NOMO-1 (cell line): ENCODE results near the gene ZFPM1.

Experiments used
- DNase-seq, 2 experiments: peaks; one replicate each; lab custom pipeline; 2025; ENCODE audit not compliant: unreplicated experiment in 2 of 2; lab: John Stamatoyannopoulos, UW

ZFPM1 gene

DNA sequence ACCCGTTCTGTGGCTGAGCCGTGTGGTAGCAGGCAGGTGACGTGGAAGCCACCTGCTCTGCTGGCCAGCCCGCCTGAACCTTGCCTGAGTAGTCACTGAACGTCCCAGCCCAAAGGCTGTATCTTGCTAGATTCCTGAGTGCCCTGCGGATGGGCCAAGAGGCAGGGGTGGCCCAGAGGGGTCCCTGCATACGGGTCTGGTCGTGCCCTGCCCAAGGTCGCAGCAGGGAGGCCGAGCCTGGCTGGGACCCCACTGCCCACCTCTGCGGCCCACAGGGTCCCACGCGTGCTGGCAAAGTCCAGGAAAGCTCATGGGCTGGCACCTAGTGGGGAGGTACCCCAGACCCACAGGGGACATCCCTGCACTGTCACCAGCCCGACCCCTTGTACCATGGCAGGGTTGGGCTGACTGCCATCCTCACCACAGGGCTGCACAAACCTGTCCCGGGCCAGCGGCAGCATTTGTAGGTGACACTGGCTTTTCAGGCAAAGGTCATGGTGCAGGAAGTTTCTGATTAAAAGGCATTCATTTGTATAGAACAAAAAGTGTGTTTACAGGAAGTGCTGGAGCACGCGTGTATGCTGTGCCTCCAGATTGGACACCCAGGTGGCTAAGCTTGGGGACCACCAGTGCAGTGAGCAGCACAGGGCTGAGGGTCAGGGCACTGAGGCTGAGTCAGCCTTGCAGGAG is 72.0 kb downstream of the ZFPM1 start:
- DNase-seq = no peak

DNA sequence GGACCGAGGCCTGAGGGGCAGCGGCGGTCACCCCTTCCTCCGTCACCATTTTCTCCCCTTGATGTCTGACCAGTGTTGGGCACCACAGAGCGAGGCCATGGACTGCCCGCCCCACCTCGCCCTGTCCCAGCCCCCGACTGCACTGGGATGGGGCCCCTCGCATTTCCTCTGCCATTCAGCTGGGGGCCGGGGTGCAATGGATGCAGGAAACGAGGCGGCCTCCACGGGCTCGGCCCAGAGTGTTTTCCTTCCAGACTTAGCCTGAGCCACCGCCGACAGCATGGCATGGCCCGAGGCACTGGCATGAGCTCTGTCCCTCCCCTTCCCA is 72.5 kb downstream of the ZFPM1 start:
- DNase-seq = no peak

DNA sequence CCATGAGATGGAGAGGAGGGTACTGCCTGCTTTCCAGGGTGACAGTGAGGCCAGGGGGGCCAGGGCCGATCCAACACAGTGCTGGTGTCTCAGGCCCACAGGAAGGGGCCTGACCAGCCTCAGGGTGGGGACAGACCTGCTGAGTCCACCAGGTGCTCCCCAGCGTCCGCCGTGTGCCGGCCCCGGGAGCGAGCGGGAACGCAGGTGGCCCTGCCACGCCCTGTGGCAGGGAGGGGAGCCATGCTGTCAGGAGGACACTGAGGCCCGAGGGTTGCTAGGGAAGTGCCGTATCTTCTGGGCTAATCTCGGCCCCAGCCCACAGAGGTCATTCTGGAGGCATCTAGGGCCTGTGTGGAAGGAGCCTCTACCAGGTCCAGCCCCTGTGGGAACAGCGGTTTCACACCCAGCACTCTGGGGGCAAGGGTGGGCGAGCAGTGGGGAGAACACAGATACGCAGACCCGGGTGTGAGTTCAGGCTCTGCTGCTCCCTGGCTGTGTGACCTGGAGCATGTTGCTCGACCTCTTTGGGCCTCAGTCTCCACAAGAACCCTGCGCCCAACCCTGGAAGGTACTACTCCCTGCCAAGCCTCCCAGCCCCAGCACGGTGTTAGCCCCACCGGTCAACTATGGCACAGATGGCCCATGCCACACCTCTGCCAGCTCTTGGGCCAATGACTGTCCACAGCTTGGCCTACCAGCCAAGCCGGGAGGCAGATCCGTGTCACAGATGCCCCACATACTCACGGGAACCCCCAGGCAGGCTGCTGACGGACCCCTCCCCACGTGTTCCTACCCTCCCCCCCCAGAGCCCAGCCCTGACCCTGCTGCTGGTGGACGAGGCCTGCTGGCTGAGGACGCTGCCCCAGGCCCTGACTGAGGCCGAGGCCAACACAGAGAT is 73.2 kb downstream of the ZFPM1 start:
- no peak for DNase-seq

DNA sequence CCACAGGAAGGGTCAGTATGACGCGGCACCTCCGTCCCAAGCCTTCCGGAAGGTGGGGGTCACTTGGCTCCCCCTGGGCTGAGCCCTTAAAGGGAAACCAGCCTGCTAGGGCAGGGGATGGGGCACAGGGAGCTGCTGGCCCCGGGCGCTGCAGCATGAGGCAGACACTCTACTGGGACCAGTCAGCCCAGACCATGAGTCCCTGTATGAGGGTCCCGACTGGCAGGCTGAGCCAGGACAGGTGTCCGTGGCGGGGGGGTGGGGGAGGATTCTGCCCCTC is 73.8 kb downstream of the ZFPM1 start:
- no peak for DNase-seq

DNA sequence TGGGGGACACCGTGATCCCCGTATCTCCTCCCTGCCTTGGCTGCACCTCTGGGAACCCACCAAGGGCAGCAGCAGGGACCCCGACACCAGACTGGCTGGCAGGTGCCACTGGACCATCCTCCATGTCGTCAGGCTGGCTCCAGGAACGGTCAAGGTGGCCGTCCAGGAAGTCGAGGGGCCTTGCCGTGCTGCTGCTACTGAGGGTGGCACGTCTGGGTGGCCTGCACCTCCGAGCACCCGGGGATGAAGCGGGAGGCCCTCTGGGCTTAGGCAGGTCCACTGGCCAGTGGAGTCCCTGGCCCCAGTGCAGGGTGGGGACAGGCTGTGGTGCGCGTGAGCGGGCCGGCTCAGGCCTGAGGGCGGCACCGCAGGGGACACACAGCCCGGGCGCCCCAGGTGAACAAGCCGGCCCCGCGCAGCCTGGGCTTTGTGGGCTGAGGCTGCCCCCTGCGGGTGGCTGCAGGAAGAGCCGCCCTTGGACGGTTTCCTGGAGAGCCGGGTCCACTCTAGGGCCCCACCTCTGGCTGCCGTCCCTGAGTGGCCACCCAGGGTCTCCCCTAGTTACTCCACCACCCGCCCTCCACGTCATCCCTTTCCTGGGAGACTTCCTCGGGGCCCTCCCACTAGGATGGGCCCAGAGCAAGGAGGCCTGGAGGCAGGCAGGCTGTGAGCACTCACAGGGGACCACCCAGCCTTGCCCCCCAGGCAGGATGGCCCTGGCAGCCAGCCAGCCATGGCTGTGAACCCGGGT is 74.3 kb downstream of the ZFPM1 start:
- peak; percentile 21 to 35 for DNase-seq

DNA sequence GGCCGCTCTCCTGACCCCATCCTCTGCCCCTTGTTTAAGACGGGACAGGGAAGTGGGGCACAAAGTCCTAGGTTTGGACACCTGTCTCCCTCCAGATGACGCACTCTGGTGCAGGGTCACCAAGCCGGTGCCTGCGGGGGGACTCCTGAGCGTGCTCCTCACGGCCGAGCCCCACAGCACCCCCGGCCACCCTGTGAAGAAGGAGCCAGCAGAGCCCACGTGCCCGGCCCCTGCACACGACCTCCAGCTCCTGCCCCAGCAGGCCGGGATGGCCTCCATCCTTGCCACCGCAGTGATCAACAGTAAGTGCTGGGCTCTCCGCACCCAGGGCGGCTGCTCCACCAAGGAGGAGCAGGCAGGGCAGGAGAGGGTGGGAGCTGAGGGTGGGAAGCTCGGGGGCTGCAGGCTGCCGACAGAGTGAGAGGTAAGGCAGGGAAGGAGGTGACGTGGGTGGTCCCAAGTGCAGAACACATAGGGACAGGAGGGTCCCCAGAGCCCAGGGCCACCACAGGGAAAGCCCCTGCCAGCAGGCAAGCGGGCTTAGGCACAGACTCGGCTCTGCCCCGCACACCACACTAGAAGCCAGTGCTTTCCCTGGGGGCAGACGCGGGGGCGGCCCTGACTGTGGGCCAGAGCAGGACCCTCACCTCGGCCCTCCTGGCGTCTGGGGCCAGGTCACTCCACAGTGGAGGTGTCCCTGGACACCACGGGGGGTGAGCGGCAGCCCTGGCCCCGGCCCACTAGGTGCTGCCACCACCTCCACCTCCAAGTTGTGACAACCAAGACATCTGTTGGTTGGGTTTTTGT is 75.1 kb downstream of the ZFPM1 start:
- no peak for DNase-seq

DNA sequence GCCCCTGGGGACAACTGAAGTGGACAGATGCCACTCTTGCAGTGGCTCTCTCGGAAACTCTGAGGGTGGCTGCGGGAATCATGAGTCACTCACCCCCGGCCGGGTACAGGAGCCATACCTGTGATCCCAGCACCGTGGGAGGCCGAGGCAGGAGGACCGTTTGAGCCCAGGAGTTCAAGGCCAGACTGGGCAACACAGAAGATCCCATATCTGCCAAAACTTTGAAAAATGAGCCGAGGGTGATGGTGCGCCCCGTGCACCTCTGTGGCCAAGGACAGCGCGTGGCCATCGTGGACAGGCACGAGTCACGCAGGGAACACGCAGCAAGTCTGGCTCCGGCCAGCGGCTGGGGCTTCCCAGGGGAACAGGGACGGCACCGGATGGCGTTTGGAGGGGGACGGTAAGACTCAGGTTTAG is 75.8 kb downstream of the ZFPM1 start:
- DNase-seq = no peak

DNA sequence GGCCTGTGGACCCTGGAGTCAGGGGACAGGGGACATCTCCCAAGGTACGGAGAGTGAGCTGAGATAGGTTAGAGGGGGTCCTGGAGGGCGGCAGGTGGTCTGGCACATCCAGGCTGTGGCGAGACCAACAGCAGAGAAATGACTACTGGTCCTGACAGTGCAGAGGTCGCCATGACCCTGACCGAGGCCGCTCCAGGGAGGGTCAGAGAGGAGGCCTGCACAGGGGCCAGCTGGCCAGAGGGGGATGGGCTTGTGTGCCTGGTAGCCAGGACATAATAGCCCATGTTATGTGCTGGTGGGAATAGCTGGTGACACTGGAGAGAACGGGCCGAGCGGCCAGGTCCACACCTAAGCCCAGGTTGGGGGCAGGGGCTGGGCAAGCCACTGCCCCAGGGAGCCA is 76.5 kb downstream of the ZFPM1 start:
- no peak for DNase-seq

DNA sequence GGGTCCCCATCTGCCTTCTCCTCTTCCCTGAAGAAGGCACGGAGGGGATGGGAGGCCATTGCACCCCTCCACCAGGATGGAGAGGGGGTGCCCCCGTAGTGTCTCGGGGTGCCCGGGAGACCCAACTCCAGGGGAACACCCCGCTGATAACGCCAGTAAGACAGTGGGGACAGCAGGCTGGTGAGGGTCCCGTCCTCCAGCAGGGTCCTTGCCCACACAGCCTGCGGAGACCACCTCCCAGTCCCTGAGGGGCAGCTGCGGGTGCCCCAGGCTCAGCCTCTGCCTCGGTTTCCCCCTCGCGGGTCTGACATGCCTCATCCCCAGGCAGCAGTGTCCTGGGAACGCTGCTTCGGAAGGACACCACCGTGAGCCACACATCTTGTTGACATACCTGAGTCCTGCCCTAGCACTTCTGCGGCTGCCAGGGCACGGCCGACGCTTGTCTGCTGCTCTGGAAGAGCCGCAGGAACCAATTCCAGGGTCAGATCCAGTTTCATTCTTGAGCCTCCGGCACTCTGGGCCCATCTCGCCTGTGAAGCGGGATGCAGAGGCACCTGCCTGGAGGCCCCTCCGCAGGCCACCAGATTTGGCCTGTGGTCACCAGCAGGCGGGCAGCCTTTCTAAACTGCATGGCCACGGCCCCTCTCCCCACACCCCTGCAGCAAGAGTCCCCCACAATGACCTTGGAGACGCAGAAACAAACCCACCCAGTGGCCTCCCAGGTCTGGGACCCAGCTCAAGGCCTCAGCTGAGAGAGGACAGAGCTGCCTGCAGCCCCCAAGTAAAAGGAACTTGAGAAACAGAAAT is 77.2 kb downstream of the ZFPM1 start:
- DNase-seq = no peak

DNA sequence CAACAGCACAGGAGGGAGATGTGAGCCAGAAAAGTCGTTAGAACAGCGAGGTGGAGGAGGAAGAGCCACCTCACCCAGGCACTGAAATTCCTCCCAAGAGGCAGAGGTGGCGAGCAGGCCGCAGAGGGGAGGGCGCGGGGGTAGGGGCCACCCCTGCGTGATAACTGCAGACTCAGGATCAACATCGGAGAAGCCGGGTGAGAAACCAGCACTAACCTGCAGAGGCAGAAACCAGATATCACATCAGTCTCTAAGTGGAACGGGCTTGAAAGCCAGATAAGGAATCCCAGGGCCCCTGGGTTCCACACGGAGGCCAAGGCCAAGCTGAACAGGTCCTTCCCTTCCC is 77.8 kb downstream of the ZFPM1 start:
- no peak for DNase-seq

DNA sequence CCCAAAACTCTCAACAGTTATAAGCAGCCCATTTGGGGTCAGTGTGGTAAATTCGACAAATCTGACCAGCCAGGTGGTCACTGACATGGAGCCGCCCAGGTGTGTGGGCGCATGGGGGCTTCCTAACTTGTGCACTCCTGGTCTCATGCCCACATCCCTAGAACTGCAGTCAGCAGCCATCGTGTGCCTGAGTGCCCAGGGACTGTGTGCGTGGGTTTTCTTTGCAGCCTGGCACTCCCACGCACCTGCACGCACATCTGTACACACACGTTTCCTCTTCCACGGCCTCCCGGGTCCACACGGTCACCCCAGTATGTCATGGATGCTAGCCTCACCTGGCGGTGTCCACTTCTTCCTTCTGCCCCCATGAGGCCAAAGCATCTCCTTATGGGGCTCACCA is 78.3 kb downstream of the ZFPM1 start:
- no peak for DNase-seq

DNA sequence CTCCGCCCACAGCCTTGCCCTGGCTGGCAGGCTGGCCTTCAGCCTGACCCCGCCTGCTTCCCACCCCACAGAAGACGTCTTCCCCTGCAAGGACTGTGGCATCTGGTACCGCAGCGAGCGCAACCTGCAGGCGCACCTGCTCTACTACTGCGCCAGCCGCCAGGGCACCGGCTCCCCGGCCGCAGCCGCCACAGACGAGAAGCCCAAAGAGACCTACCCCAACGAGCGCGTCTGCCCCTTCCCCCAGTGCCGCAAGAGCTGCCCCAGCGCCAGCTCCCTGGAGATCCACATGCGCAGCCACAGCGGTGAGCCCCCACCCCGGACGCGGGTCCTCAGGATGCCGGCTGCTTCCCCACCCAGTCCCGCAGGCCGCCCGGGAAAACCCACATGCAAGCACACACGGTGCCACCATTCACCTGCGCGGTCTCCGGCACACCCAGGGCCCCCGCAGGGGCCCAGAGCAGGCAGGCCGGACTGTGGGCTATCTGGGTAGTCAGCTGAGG is 78.9 kb downstream of the ZFPM1 start:
- no peak for DNase-seq

DNA sequence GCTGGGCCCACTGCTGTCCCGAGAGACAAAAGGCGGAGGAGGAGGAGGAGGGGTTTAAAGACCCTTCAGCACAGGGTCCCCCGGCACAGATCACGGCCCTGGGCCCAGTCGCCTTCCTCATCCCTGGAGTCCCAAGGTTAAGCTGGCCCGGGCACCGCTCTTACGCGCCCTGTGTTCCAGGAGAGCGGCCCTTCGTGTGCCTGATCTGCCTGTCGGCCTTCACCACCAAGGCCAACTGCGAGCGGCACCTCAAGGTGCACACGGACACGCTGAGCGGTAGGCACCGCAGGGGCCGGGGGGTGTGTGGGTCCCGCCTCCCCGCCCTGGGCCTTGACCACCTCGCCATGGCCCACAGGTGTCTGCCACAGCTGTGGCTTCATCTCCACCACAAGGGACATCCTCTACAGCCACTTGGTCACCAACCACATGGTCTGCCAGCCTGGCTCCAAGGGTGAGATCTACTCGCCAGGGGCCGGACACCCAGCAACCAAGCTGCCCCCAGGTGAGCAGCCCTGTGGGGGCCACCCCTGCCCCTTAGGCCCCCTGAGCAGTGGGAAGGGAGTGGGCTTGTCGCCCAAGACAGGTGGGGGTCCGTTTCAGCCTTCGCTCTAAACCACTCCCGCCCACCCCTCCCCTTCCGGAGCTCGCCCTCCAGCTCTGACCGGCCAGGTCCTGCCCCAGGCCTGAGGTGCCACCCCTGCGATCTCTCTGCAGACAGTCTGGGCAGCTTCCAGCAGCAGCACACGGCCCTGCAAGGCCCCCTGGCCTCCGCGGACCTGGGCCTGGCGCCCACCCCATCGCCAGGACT is 79.6 kb downstream of the ZFPM1 start:
- DNase-seq = no peak

DNA sequence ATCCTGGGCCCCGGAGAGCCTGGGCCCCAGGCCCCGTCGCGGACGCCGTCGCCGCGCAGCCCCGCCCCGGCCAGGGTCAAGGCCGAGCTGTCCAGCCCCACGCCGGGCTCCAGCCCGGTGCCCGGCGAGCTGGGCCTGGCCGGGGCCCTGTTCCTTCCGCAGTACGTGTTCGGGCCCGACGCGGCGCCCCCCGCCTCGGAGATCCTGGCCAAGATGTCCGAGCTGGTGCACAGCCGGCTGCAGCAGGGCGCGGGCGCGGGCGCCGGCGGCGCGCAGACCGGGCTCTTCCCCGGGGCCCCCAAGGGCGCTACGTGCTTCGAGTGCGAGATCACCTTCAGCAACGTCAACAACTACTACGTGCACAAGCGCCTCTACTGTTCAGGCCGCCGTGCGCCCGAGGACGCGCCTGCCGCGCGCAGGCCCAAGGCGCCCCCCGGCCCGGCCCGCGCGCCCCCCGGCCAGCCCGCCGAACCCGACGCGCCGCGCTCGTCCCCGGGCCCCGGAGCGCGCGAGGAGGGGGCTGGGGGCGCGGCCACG is 80.4 kb downstream of the ZFPM1 start:
- DNase-seq = no peak

DNA sequence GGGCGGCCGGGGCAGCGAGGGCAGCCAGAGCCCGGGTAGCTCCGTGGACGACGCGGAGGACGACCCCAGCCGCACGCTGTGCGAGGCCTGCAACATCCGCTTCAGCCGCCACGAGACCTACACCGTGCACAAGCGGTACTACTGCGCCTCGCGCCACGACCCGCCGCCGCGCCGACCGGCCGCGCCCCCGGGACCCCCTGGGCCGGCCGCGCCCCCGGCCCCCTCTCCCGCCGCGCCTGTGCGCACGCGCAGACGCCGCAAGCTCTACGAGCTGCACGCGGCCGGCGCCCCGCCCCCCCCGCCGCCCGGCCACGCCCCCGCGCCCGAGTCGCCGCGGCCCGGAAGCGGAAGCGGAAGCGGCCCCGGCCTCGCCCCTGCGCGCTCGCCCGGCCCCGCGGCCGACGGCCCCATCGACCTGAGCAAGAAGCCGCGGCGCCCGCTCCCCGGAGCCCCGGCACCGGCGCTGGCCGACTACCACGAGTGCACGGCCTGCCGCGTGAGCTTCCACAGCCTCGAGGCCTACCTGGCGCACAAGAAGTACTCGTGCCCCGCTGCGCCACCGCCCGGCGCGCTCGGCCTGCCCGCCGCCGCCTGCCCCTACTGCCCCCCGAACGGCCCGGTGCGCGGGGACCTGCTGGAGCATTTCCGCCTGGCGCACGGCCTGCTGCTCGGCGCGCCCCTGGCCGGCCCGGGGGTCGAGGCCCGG is 81.0 kb downstream of the ZFPM1 start:
- DNase-seq = peak; percentile 36 to 79

DNA sequence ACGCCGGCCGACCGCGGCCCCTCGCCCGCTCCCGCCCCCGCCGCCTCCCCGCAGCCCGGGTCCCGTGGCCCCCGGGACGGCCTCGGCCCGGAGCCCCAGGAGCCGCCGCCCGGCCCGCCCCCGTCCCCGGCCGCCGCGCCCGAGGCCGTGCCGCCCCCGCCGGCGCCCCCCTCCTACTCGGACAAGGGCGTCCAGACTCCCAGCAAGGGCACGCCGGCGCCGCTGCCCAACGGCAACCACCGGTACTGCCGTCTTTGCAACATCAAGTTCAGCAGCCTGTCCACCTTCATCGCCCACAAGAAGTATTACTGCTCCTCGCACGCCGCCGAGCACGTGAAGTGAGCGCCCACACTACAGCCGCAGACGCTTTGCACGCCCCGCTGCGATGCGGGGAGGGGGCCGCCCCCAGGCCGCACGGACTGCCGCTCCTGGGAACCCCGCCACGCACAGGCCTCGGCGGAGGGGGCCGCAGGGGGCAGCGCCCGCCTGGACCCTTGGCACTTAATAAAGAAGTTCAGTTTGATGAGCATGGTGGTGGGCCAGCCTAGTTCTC is 81.6 kb downstream of the ZFPM1 start:
- DNase-seq = peak; percentile 36 to 54

DNA sequence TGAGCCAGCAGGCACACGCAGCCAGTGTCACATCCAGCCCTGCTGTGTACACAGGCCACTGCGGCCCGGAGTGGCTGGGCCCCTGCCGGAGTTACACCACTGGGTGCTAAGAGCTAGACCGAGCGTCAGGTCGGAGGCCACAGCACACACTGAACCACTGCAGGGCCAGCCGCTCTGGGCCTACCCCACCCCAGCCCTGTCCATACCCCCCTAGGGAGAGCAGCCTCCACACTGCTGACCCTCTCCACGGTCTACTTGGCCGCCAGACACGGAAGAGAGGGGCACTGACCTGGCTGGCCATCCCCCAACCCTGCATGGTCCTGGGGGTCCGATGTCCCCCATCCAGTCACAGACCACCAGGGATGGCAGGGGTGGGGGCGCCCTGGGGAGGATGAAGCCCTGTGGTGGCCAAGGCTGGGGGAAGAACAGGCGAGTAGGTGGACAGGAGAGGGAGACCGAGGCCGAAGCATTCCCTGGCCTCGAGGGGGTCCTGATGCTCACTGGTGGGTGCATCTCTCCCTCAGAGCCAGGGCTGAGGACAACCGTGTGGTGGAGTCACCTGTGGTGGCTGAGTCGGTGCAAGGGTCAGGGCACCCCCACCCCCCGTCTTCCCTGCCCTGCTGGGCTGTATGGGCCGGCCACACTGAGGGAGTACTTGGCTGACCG is 82.2 kb downstream of the ZFPM1 start:
- no peak for DNase-seq

DNA sequence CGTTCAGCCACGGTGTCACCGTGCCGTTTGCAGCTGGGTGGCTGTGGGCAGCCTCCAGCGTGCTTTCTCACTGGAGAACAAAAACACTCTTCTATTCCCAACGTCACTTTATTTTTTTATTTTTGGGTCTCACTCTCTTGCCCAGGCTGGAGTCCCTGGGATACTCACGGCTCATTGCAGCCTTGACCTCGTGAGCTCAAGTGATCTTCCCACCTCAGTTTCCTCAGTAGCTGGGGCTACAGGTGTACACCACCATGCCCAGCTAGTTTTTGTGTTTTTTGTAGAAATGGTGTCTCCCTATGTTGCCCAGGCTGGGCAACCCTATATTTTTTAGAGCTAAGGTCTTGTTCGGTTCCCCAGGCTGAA is 82.8 kb downstream of the ZFPM1 start:
- no peak for DNase-seq
